NCI-H2029 treated with DMSO at 0.1 percent for 48 hours (cell line): ENCODE results near the gene HMG20A.
"Not testable (repeated sequence)": the region's sequence is repeated elsewhere in the genome, so short reads cannot be mapped to it uniquely, and the experiment has no call there.

Experiments
- DNase-seq: peaks from one replicate; lab custom pipeline; 2025; lab: John Stamatoyannopoulos, UW

The HMG20A gene

GRCh38 chr15:77420610-77421369 is at the start of gene HMG20A:
Gene HMG20A, plus strand, starts transcription at chr15:77420888. Its CDS starts 37,520 bp downstream, at chr15:77458408.
- peak; percentile 83 for DNase-seq

- no peak for DNase-seq
These were observed 48.7 kb upstream of the HMG20A start for GRCh38 chr15:77371850-77372563.

DNA sequence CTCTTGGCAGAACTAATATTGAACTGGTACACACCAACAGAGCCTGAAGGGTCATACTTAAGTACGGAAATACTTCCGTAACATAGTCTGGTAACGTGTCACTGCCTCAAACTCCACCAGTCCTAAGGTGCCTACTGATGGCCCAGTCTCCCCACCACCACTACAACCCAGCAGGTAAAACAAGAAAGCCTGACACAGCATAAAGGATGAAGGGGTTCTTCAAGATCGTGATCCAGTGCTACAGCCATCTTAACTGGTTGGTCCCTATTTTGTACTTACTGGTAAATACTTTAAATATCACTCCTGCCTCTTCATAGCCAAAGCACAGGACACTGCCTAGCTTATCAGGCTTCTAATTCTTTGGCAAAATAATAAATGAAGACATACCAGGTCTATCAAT is 47.2 kb upstream of the HMG20A start:
- DNase-seq, result no peak

GRCh38 chr15:77375133-77375532 is 45.6 kb upstream of the HMG20A start:
- DNase-seq, result no peak

GRCh38 chr15:77376770-77377169 is 43.9 kb upstream of the HMG20A start:
- no peak for DNase-seq

- DNase-seq, result no peak
These were observed 40.7 kb upstream of the HMG20A start for GRCh38 chr15:77380033-77380432.

- no peak for DNase-seq
These were observed 36.6 kb upstream of the HMG20A start for GRCh38 chr15:77384086-77384485.

- no peak for DNase-seq
These were observed 35.9 kb upstream of the HMG20A start for GRCh38 chr15:77384589-77385359.

GRCh38 chr15:77386626-77387025 is 34.1 kb upstream of the HMG20A start:
- DNase-seq, result no peak

- DNase-seq, result no peak
These were observed 33.2 kb upstream of the HMG20A start for GRCh38 chr15:77387365-77388105.

DNA sequence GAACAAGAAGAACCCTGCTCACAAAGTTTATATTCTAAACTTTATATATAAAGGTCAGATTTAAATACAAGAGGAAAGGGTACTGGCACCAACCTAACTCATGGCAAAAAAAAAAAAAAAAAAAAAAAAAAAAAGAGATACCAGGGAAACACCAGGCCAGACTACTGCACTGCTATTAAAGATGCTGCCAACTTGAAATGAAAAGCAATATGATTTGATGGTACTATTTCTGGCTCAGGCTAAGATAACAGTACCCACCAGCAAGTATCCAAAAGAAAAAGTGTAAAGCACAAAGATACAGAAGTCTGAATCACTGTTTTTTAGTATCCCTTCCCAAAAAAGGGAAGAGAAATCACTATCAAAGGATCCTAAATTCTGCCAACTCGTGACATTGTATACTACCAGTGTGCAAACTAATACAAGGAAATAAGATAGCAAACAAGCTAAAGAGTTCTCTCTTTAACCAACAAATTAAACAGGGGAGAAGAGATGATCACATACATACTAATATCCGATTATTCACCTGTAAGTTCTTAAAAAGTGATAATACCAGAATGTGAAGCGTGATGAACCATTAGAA is 29.2 kb upstream of the HMG20A start:
- DNase-seq, result no peak

GRCh38 chr15:77392762-77393470 is 27.8 kb upstream of the HMG20A start:
- DNase-seq, result no peak

- no peak for DNase-seq
These were observed 27.2 kb upstream of the HMG20A start for GRCh38 chr15:77393471-77393840.

DNA sequence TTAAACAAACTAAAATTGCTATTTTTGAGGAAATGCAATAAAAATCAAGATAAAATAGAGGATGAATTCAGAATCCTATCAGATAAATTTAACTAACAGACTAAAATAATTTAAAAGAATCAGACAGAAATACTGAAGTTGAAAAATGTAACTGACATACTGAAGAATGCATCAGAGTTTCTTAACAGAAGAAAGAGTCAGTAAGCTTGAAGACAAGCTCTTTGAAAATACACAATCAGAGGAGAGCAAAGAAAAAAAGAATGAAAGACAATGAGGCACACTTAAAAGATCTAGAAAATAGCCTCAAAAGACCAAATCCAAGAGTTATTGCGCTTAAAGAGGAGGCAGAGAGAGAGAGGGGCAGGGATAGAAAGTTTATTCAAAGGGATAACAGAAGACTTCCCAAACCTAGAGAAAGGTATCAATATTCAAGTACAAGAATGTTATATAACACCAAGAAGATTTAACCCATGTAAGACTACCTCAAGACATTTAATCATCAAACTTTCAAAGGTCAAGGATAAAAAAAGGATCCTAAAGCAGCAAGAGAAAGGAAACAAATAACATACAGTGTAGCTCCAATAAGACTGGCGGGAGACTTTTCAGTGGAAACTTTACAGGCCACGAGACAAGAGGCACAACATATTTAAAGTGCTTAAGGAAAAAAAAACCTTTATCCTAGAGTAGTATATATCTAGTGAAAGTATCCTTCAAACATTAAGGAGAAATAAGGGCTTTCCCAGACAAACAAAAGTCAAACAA is 25.5 kb upstream of the HMG20A start:
- no peak for DNase-seq

DNA sequence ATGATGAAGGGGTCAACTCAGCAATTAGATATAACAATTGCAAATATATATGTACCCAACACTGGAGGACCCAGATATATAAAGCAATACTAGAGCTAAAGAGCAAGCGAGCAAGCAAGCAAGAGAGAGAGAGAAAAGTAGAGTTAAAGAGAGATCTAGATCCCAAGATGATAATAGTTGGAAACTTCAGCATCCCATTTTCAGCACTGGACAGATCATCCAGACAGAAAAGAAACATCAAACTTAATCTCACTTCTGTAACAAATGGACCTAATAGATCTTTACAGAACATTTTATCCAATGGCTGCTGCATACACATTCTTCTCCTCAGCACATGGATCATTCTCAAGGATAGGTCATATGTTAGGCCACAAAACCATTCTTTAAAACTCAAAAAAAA is 24.0 kb upstream of the HMG20A start:
- DNase-seq, result no peak

DNA sequence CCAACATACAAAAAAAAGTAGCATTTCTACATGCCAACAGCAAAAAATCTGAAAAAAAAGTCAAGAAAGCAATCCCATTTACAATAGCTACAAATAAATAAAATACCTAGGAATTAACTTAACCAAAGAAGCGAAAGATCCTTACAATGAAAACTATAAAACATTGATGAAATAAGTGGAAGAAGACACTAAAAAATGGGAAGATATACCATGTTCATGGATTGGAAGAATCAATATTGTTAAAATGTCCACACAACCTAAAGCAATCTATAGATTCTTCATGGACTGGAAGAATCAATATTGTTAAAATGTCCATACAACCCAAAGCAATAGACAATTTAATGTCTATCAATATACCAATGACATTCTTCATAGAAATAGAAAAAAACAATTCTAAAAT is 21.8 kb upstream of the HMG20A start:
- no peak for DNase-seq

DNA sequence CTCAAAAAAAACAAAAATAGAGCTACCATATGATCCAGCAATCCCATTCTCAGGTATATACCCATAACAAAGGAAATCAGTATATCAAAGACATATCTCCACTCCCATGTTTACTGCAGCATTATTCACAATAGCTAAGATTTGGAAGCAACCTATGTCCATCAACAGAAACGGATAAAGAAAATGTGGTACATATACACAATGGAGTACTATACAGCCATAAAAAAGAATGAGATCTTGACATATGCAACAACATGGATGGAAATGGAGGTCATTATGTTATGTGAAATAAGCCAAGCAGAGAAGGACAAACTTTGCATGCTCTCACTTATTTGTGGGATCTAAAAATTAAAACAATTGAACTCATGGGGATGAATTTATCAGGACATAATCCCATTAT is 20.4 kb upstream of the HMG20A start:
- DNase-seq, result no peak

GRCh38 chr15:77402740-77403379 is 17.8 kb upstream of the HMG20A start:
- DNase-seq, result no peak

- not testable (repeated sequence) for DNase-seq
These were observed 14.4 kb upstream of the HMG20A start for GRCh38 chr15:77406173-77406759.
